Non-pigmented ciliary epithelial cell (primary cell): Measurements from ENCODE around the gene COL1A2.

Experiments
- DNase-seq: peaks from one replicate; pipeline ENCODE4 v3.0.0-alpha.2; 2010; ENCODE audit warnings: low read depth

The COL1A2 gene

GRCh38 chr7:94434042-94434441 is 39.3 kb downstream of the COL1A2 start:
- no peak for DNase-seq

- DNase-seq: no peak
Observed at GRCh38 chr7:94436018-94436604, 41.4 kb downstream of the COL1A2 start.

GRCh38 chr7:94436700-94437099 is 42.0 kb downstream of the COL1A2 start:
- DNase-seq: no peak

- no peak for DNase-seq
Observed at GRCh38 chr7:94439893-94440381, 45.2 kb downstream of the COL1A2 start.

- no peak for DNase-seq
Observed at GRCh38 chr7:94440451-94441039, 45.9 kb downstream of the COL1A2 start.

- no peak for DNase-seq
Observed at GRCh38 chr7:94441138-94441537, 46.4 kb downstream of the COL1A2 start.

GRCh38 chr7:94442639-94443038 is 47.9 kb downstream of the COL1A2 start:
- no peak for DNase-seq

GRCh38 chr7:94444813-94445212 is 50.1 kb downstream of the COL1A2 start:
- DNase-seq: no peak

GRCh38 chr7:94445696-94446194 is 51.0 kb downstream of the COL1A2 start:
- DNase-seq: no peak

- no peak for DNase-seq
Observed at GRCh38 chr7:94446308-94446707, 51.6 kb downstream of the COL1A2 start.

- no peak for DNase-seq
Observed at GRCh38 chr7:94449151-94449725, 54.5 kb downstream of the COL1A2 start.

- no peak for DNase-seq
Observed at GRCh38 chr7:94450044-94450697, 55.5 kb downstream of the COL1A2 start.

- DNase-seq: no peak
Observed at GRCh38 chr7:94451187-94451586, 56.5 kb downstream of the COL1A2 start.

- DNase-seq: no peak
Observed at GRCh38 chr7:94452239-94452638, 57.5 kb downstream of the COL1A2 start.

- DNase-seq: no peak
Observed at GRCh38 chr7:94453898-94454297, 59.2 kb downstream of the COL1A2 start.

GRCh38 chr7:94458041-94458440 is 63.3 kb downstream of the COL1A2 start:
- no peak for DNase-seq

GRCh38 chr7:94466516-94466915 is 71.8 kb downstream of the COL1A2 start:
- DNase-seq: no peak

- DNase-seq: no peak
Observed at GRCh38 chr7:94471604-94472003, 76.9 kb downstream of the COL1A2 start.

GRCh38 chr7:94472608-94473007 is 77.9 kb downstream of the COL1A2 start:
- no peak for DNase-seq

GRCh38 chr7:94476251-94476840 is 81.7 kb downstream of the COL1A2 start:
- DNase-seq: no peak

- no peak for DNase-seq
Observed at GRCh38 chr7:94477878-94478277, 83.2 kb downstream of the COL1A2 start.

GRCh38 chr7:94478648-94479214 is 84.0 kb downstream of the COL1A2 start:
- DNase-seq: no peak
